OCI-LY7 (cell line): ENCODE data around the gene SULT1A2. TPM values are rescaled to one million over a fixed set of nuclear protein-coding genes. Genes with fewer than 3 reads are reported as not detected.

Source experiments
- BruUV-seq: library from RNA; stranded (reverse); fragments of 400-500 nt; replicated peaks from 2 replicates; lab custom pipeline; 2021; lab: Mats Ljungman, UMichigan
- CTCF ChIA-PET: fragments of 300-600 bp; sonication (Branson Sonifier 250); formaldehyde crosslinking; loops from one replicate; lab custom pipeline; 2022; ENCODE audit warnings: antibody characterized with exemption; ENCODE audit not compliant: unreplicated experiment; lab: Charles Lee
- POLR2A ChIA-PET: fragments of 300-600 bp; sonication (Branson Sonifier 250); formaldehyde crosslinking; loops from one replicate; lab custom pipeline; 2022; ENCODE audit warnings: antibody characterized with exemption; lab: Charles Lee
- DNase-seq: peaks from one replicate; pipeline ENCODE4 v3.0.0-alpha.2; 2015; ENCODE audit warnings: low spot score
- H2AFZ ChIP-seq: fragments of 200-600 bp; sonication (generic), shearing (Covaris generic); 2 replicates; pipeline ENCODE4 v1.6.1; 2014; ENCODE audit warnings: mild to moderate bottlenecking, antibody characterized with exemption, low read length, moderate library complexity
- H3K27ac ChIP-seq: fragments of 200-600 bp; sonication (generic); 2 replicates; pipeline ENCODE4 v1.5.1; 2014; ENCODE audit warnings: mixed run types, low read depth, mild to moderate bottlenecking, moderate library complexity, low read length, inconsistent platforms; ENCODE audit not compliant: poor library complexity, severe bottlenecking
- H3K36me3 ChIP-seq: fragments of 200-600 bp; sonication (generic); 2 replicates; pipeline ENCODE4 v1.6.1; 2014; ENCODE audit warnings: mild to moderate bottlenecking, antibody characterized with exemption, low read length, moderate library complexity, mixed read lengths; ENCODE audit not compliant: insufficient read depth
- H3K4me1 ChIP-seq: fragments of 200-600 bp; sonication (generic); 2 replicates; pipeline ENCODE4 v1.5.1; 2014; ENCODE audit warnings: mild to moderate bottlenecking, low read length; ENCODE audit not compliant: insufficient read depth, poor library complexity, severe bottlenecking
- H3K4me2 ChIP-seq: fragments of 200-600 bp; sonication (generic); 2 replicates; pipeline ENCODE4 v1.6.1; 2014; ENCODE audit warnings: mild to moderate bottlenecking, low read length
- H3K4me3 ChIP-seq: fragments of 200-600 bp; sonication (generic); 2 replicates; pipeline ENCODE4 v1.5.1; 2014; ENCODE audit warnings: mild to moderate bottlenecking, low read depth, low read length; ENCODE audit not compliant: poor library complexity, severe bottlenecking
- H3K79me2 ChIP-seq: fragments of 200-600 bp; sonication (generic); 2 replicates; pipeline ENCODE4 v1.6.1; 2016; ENCODE audit warnings: low read depth, mild to moderate bottlenecking, low read length, moderate library complexity, mixed read lengths; ENCODE audit not compliant: insufficient read depth
- H3K9me2 ChIP-seq: fragments of 200-600 bp; sonication (generic); 2 replicates; pipeline ENCODE4 v1.6.1; 2016; ENCODE audit warnings: mild to moderate bottlenecking, low read length, mixed read lengths; ENCODE audit not compliant: insufficient read depth
- H3K9me3 ChIP-seq: fragments of 200-600 bp; sonication (generic); 2 replicates; pipeline ENCODE4 v1.6.1; 2014; ENCODE audit warnings: mild to moderate bottlenecking, mixed run types, low read length, mixed read lengths
- H4K20me1 ChIP-seq: fragments of 200-600 bp; sonication (generic); 2 replicates; pipeline ENCODE4 v1.6.1; 2014; ENCODE audit warnings: mild to moderate bottlenecking, antibody characterized with exemption, low read length, moderate library complexity, mixed read lengths; ENCODE audit not compliant: insufficient read depth
- CTCF ChIP-seq: fragments of 200-600 bp; sonication (generic); conservative IDR thresholded peaks from 2 replicates; pipeline ENCODE4 v1.5.1; 2014; ENCODE audit warnings: mild to moderate bottlenecking, antibody characterized with exemption, low read length, moderate library complexity, mixed read lengths
- EZH2phosphoT487 ChIP-seq: fragments of 200-600 bp; sonication (generic); IDR thresholded peaks from 2 replicates; pipeline ENCODE4 v1.6.1; 2018; ENCODE audit warnings: low read depth, borderline replicate concordance, mild to moderate bottlenecking, mixed run types, antibody characterized with exemption, low read length, moderate library complexity, mixed read lengths
- intact Hi-C: fragments of 100-400 bp; cut with micrococcal nuclease; formaldehyde crosslinking; loops from one replicate; pipeline ENCODE4 v1.10.0; 2022; ENCODE audit not compliant: unreplicated experiment
- total RNA-seq, 2 experiments: library from RNA; depleted of rRNA in 1 of 2; stranded (reverse); fragments of >200 nt in 1 of 2; shearing (Covaris generic) in 1 of 2; gene quantifications; 2 replicates each; pipeline ENCODE4 v1.2.3, GENCODE V29; 2014 to 2022

The SULT1A2 gene
- total RNA-seq, 2 experiments from 2014 or later = 2.1 to 3.0 TPM

- no peaks in the 10 kb centered on the region for H4K20me1 ChIP-seq
- no peak overlapping the region for H3K4me3 ChIP-seq
- no peak for DNase-seq
- no peak overlapping the region for H2AFZ ChIP-seq
- ChIA-PET POLR2A (no interaction called here), CTCF (no interaction called here)
- TF ChIP-seq EZH2phosphoT487 = no peak
- no peak for TF ChIP-seq CTCF
- no peak overlapping the region for H3K27ac ChIP-seq
- H3K36me3 ChIP-seq = peaks cover 80% of the 10 kb centered on the region
- H3K4me2 ChIP-seq = no peak overlapping the region
- H3K79me2 ChIP-seq = no peaks in the 10 kb centered on the region
- no peaks in the 10 kb centered on the region for H3K4me1 ChIP-seq
- no peaks in the 10 kb centered on the region for H3K9me3 ChIP-seq
- no peaks in the 10 kb centered on the region for H3K9me2 ChIP-seq
- intact Hi-C loops = no loop called here
- no TSS peak for BruUV-seq
These were observed 11.2 kb downstream of the SULT1A2 start for GRCh38 chr16:28585674-28586073.

- TF ChIP-seq EZH2phosphoT487 = no peak
- no peak for TF ChIP-seq CTCF
- no peaks in the 10 kb centered on the region for H3K9me2 ChIP-seq
- H3K79me2 ChIP-seq = no peaks in the 10 kb centered on the region
- BruUV-seq = no TSS peak
- H3K4me2 ChIP-seq = no peak overlapping the region
- no peak overlapping the region for H2AFZ ChIP-seq
- H3K9me3 ChIP-seq = no peaks in the 10 kb centered on the region
- no peak overlapping the region for H3K4me3 ChIP-seq
- intact Hi-C loops = no loop called here
- CTCF ChIA-PET = interaction anchor here (0.6 kb wide), 1 partner anchor 13 kb away, joined by 3 read pairs; no protein-coding TSS in a partner anchor
- peaks cover 52% of the 10 kb centered on the region for H3K36me3 ChIP-seq
- H4K20me1 ChIP-seq = no peaks in the 10 kb centered on the region
- POLR2A ChIA-PET = no interaction called here
- H3K4me1 ChIP-seq = no peaks in the 10 kb centered on the region
- no peak overlapping the region for H3K27ac ChIP-seq
- no peak for DNase-seq
These were observed 16.0 kb downstream of the SULT1A2 start for GRCh38 chr16:28580726-28581315.

GRCh38 chr16:28575446-28576109 is 21.3 kb downstream of the SULT1A2 start:
- no TSS peak for BruUV-seq
- ChIA-PET CTCF (no interaction called here), POLR2A (no interaction called here)
- Histone ChIP-seq H3K4me2 (no peak overlapping the region), H4K20me1 (no peaks in the 10 kb centered on the region), H2AFZ (no peak overlapping the region), H3K79me2 (no peaks in the 10 kb centered on the region), H3K4me3 (no peak overlapping the region), H3K9me3 (no peaks in the 10 kb centered on the region), H3K36me3 (peaks cover 10% of the 10 kb centered on the region; the same call in 1 of the 2 replicates), H3K27ac (no peak overlapping the region), H3K9me2 (no peaks in the 10 kb centered on the region), H3K4me1 (no peaks in the 10 kb centered on the region)
- intact Hi-C loops = no loop called here
- no peak for DNase-seq
- TF ChIP-seq CTCF (no peak), EZH2phosphoT487 (no peak)
